Fibroblast of villous mesenchyme (primary cell): ENCODE data around the gene STK33. TPM values are rescaled to one million over a fixed set of nuclear protein-coding genes. Genes with fewer than 3 reads are reported as not detected.
A peak's percentile ranks its signal among the peaks of the same experiment; 100 is the strongest.

Experiments
- DNase-seq: peaks from one replicate; pipeline ENCODE4 v3.0.0-alpha.2; 2010; ENCODE audit warnings: low read depth
- H3K4me3 ChIP-seq: 2 replicates; pipeline ENCODE4 v1.5.1; 2011; ENCODE audit warnings: low read depth, mild to moderate bottlenecking, low read length
- CTCF ChIP-seq: IDR thresholded peaks from 2 replicates; pipeline ENCODE4 v1.5.1; 2012; ENCODE audit warnings: low read depth, mild to moderate bottlenecking, low read length; ENCODE audit not compliant: insufficient read depth
- total RNA-seq: library from RNA; depleted of rRNA; stranded (reverse); fragments of >200 nt; gene quantifications from 2 replicates; pipeline ENCODE4 v1.2.3, GENCODE V29; 2012

Gene STK33
- total RNA-seq, 1 donor, result 5.6 TPM

DNA sequence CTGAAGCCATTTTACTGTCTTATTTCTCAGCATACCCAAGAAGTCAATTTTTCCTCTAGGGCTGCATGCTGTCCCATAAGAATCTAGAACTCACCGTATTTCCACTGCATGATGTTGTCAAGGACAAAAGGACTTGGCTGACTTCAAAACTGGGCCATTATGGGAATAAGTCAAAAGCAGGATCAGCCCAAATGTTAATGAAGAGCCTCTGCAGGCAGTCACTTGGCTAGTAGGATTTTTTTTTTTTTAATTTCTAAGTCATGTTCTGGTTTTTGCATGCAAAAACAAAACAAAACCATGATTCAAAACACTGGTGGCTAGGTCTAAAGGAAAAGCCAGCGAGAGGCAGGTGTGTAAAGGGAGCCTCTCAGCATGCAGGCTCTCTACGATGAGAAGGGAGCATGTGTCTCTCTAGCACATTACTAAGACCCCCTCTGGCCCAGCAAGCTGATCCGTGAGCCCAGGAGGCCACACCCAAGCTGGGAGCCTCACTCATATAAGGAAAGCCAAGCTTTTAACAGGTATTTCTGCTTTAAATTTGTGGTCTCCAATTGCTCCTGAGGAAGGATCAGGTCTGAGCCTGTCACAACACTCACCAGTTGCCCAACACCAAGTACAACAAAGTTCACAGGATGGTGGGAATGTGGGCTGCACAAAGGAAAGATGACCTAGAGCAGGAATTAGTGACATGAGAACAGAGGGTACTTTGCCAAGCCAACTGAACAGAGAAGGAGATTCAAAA is 21.4 kb upstream of the STK33 start:
- no peak for DNase-seq
- H3K4me3 ChIP-seq, result no peak overlapping the region
- no peak for TF ChIP-seq CTCF

DNA sequence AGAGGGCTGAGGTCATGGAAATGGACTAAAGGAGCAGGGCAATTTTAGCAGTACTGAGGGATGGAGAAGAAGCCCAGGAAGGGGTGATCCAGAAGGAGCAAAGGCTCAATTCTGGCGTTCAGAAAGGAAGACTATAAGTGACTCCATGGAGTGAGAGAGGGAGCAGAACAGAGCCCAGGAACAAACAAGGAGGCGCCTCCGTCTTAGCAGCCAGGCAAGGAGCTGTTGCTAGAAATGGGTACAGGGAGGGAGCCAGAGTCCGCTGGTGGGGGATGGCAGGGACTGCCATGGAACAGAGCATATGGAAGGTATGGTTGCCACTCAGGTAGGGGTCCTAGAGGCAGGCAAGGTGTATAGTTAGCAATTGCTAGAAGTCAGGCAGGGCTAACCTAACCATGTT is 20.5 kb upstream of the STK33 start:
- no peak for DNase-seq
- TF ChIP-seq CTCF, result no peak
- no peak overlapping the region for H3K4me3 ChIP-seq

GRCh38 chr11:8613036-8613435 is 19.0 kb upstream of the STK33 start:
- no peak for TF ChIP-seq CTCF
- no peak for DNase-seq
- H3K4me3 ChIP-seq, result no peak overlapping the region

GRCh38 chr11:8612522-8612921 is 18.5 kb upstream of the STK33 start:
- TF ChIP-seq CTCF, result no peak
- DNase-seq, result no peak
- no peak overlapping the region for H3K4me3 ChIP-seq

DNA sequence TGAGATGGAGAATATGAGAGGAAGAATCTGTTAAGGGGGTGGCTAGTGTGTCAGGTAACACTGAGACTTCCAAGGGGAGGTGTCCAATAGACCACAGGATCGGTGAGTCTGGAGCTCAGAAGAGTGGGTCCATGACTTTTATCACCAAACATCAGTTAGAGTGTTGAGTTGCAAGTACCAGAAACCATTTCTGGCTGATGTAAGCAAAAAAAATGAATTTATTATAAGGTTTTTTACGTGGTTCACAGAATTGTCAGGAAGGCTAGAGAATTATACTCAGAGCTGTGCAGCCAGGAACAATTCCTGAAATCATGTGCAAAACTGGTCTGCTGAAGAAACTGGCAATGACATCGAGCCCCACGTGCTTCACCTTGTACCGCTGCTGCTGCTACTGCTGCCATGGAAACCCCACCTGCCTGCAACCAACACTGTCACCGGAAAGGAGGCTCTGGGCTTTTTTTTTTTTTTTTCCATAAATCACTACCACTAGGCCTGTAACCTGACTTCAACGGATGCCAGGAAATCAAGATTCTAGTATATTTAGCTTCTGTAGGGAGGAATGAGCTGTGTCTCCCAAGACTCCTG is 16.6 kb upstream of the STK33 start:
- H3K4me3 ChIP-seq, result no peak overlapping the region
- DNase-seq, result no peak
- TF ChIP-seq CTCF, result no peak

- peak; percentile 60 for DNase-seq
- no peak overlapping the region for H3K4me3 ChIP-seq
- TF ChIP-seq CTCF, result no peak
Measured at GRCh38 chr11:8608652-8609051, 14.6 kb upstream of the STK33 start.
